OCI-LY7 (cell line): Measurements from ENCODE around the gene ADAMTSL3.

ENCODE experiments used
- EZH2phosphoT487 ChIP-seq: fragments of 200-600 bp; sonication (generic); IDR thresholded peaks from 2 replicates; pipeline ENCODE4 v1.6.1; 2018; ENCODE audit warnings: low read depth, borderline replicate concordance, mild to moderate bottlenecking, mixed run types, antibody characterized with exemption, low read length, moderate library complexity, mixed read lengths
- TF ChIP-seq, protein P1 (sequence below): fragments of 200-600 bp; sonication (generic); conservative IDR thresholded peaks from 2 replicates; pipeline ENCODE4 v1.5.1; 2014; ENCODE audit warnings: mild to moderate bottlenecking, antibody characterized with exemption, low read length, moderate library complexity, mixed read lengths

- TF ChIP-seq, protein P1, sequence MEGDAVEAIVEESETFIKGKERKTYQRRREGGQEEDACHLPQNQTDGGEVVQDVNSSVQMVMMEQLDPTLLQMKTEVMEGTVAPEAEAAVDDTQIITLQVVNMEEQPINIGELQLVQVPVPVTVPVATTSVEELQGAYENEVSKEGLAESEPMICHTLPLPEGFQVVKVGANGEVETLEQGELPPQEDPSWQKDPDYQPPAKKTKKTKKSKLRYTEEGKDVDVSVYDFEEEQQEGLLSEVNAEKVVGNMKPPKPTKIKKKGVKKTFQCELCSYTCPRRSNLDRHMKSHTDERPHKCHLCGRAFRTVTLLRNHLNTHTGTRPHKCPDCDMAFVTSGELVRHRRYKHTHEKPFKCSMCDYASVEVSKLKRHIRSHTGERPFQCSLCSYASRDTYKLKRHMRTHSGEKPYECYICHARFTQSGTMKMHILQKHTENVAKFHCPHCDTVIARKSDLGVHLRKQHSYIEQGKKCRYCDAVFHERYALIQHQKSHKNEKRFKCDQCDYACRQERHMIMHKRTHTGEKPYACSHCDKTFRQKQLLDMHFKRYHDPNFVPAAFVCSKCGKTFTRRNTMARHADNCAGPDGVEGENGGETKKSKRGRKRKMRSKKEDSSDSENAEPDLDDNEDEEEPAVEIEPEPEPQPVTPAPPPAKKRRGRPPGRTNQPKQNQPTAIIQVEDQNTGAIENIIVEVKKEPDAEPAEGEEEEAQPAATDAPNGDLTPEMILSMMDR: no peak
- TF ChIP-seq EZH2phosphoT487: no peak
Measured at GRCh38 chr15:83626171-83626802, 27.6 kb upstream of the ADAMTSL3 start.
